NK-92 (cell line): ENCODE data around the gene FGF9.

Source experiments
- DNase-seq: peaks from one replicate; lab custom pipeline; 2025; ENCODE audit not compliant: unreplicated experiment; lab: John Stamatoyannopoulos, UW

FGF9 gene

GRCh38 chr13:21709697-21710096, 38.8 kb downstream of the FGF9 start:
- DNase-seq = no peak

GRCh38 chr13:21710163-21710562, 39.3 kb downstream of the FGF9 start:
- no peak for DNase-seq

GRCh38 chr13:21717817-21718216, 46.9 kb downstream of the FGF9 start:
- DNase-seq = no peak

- no peak for DNase-seq
Observed at GRCh38 chr13:21719463-21719862, 48.6 kb downstream of the FGF9 start.

GRCh38 chr13:21723807-21724505, 53.1 kb downstream of the FGF9 start:
- no peak for DNase-seq

GRCh38 chr13:21730186-21730880, 59.5 kb downstream of the FGF9 start:
- no peak for DNase-seq

- DNase-seq = no peak
Observed at GRCh38 chr13:21733475-21734263, 62.8 kb downstream of the FGF9 start.

GRCh38 chr13:21734961-21735360, 64.1 kb downstream of the FGF9 start:
- DNase-seq = no peak

- no peak for DNase-seq
Observed at GRCh38 chr13:21735701-21736401, 65.0 kb downstream of the FGF9 start.

- no peak for DNase-seq
Observed at GRCh38 chr13:21736926-21737325, 66.1 kb downstream of the FGF9 start.

- DNase-seq = no peak
Observed at GRCh38 chr13:21738630-21739029, 67.8 kb downstream of the FGF9 start.

GRCh38 chr13:21739771-21740170, 68.9 kb downstream of the FGF9 start:
- no peak for DNase-seq

- DNase-seq = no peak
Observed at GRCh38 chr13:21741396-21741979, 70.6 kb downstream of the FGF9 start.

- no peak for DNase-seq
Observed at GRCh38 chr13:21742096-21742495, 71.2 kb downstream of the FGF9 start.

GRCh38 chr13:21744149-21744548, 73.3 kb downstream of the FGF9 start:
- DNase-seq = no peak

GRCh38 chr13:21745307-21745706, 74.4 kb downstream of the FGF9 start:
- no peak for DNase-seq

GRCh38 chr13:21747456-21747855, 76.6 kb downstream of the FGF9 start:
- no peak for DNase-seq

- no peak for DNase-seq
Observed at GRCh38 chr13:21748166-21748565, 77.3 kb downstream of the FGF9 start.

GRCh38 chr13:21749410-21749809, 78.5 kb downstream of the FGF9 start:
- no peak for DNase-seq

- DNase-seq = no peak
Observed at GRCh38 chr13:21752501-21752900, 81.6 kb downstream of the FGF9 start.
